HEK293 (cell line): ENCODE results near the gene FLACC1.

Source experiments
- CTCF ChIA-PET: fragments of 350-600 bp; formaldehyde crosslinking; extraction: SDS; loops from one replicate; lab custom pipeline; 2021; ENCODE audit warnings: antibody characterized with exemption; lab: Yijun Ruan, JAX
- POLR2A ChIA-PET: fragments of 300-600 bp; formaldehyde crosslinking; extraction: SDS; loops from one replicate; lab custom pipeline; 2020; ENCODE audit warnings: antibody characterized with exemption, inconsistent platforms; lab: Yijun Ruan, JAX
- H3K27ac ChIP-seq: fragments of 200-500 bp; sonication (Bioruptor generic); 2 replicates; pipeline ENCODE4 v1.5.1; 2014; ENCODE audit warnings: low read depth, low read length, control low read depth, inconsistent platforms; ENCODE audit errors: extremely low read depth
- H3K36me3 ChIP-seq, 2 experiments: fragments of 200-500 bp in 1 of 2; sonication (Bioruptor generic) in 1 of 2; 1 replicate in 1 of 2; 2 replicates in 1 of 2; pipeline ENCODE4 v1.5.1; 2014 to 2017; ENCODE audit warnings: inconsistent platforms in 2 of 2, low read length in 2 of 2; ENCODE audit not compliant: control insufficient read depth in 2 of 2, insufficient read depth in 1 of 2
- H3K4me1 ChIP-seq: fragments of 200-500 bp; sonication (Bioruptor generic); 2 replicates; pipeline ENCODE4 v1.5.1; 2014; ENCODE audit warnings: mild to moderate bottlenecking, low read length, inconsistent platforms; ENCODE audit not compliant: control insufficient read depth, insufficient read depth
- H3K4me3 ChIP-seq: 2 replicates; pipeline ENCODE4 v1.5.1; 2011; ENCODE audit warnings: low read depth, mild to moderate bottlenecking, control low read depth, low read length, moderate library complexity
- H3K9me3 ChIP-seq: fragments of 200-500 bp; sonication (Bioruptor generic); 2 replicates; pipeline ENCODE4 v1.5.1; 2014; ENCODE audit warnings: low read depth, low read length, inconsistent platforms; ENCODE audit not compliant: control insufficient read depth, insufficient read depth
- CTCF ChIP-seq: fragments of 450-650 bp; formaldehyde crosslinking; IDR thresholded peaks from 2 replicates; pipeline ENCODE4 v1.5.1; 2016; ENCODE audit warnings: missing biosample characterization, missing genetic modification characterization
- GLI4 ChIP-seq: fragments of 450-650 bp; formaldehyde crosslinking; IDR thresholded peaks from 2 replicates; pipeline ENCODE4 v1.5.1; 2016; ENCODE audit warnings: missing biosample characterization, missing genetic modification characterization
- PRDM4 ChIP-seq: fragments of 450-650 bp; formaldehyde crosslinking; IDR thresholded peaks from 2 replicates; pipeline ENCODE4 v1.5.1; 2017; ENCODE audit warnings: missing biosample characterization, missing genetic modification characterization
- SALL2 ChIP-seq: fragments of 450-650 bp; formaldehyde crosslinking; IDR thresholded peaks from 2 replicates; pipeline ENCODE4 v1.5.0; 2017; ENCODE audit warnings: missing biosample characterization, mild to moderate bottlenecking, missing genetic modification characterization, borderline replicate concordance
- SCRT1 ChIP-seq: fragments of 450-650 bp; formaldehyde crosslinking; IDR thresholded peaks from 2 replicates; pipeline ENCODE4 v1.5.1; 2016; ENCODE audit warnings: missing biosample characterization, missing genetic modification characterization, borderline replicate concordance
- ZBTB44 ChIP-seq: fragments of 450-650 bp; IDR thresholded peaks from 2 replicates; pipeline ENCODE4 v1.5.1; 2018; ENCODE audit warnings: missing biosample characterization, mild to moderate bottlenecking, missing genetic modification characterization
- ZNF174 ChIP-seq: fragments of 450-650 bp; formaldehyde crosslinking; IDR thresholded peaks from 2 replicates; pipeline ENCODE4 v1.5.0; 2017; ENCODE audit warnings: missing biosample characterization, mild to moderate bottlenecking, missing genetic modification characterization
- ZNF18 ChIP-seq: fragments of 450-650 bp; formaldehyde crosslinking; IDR thresholded peaks from 2 replicates; pipeline ENCODE4 v1.5.1; 2016; ENCODE audit warnings: missing biosample characterization, missing genetic modification characterization
- ZNF221 ChIP-seq: fragments of 450-650 bp; formaldehyde crosslinking; IDR thresholded peaks from 2 replicates; pipeline ENCODE4 v1.5.1; 2017; ENCODE audit warnings: missing biosample characterization, missing genetic modification characterization, borderline replicate concordance
- ZNF248 ChIP-seq: fragments of 450-650 bp; formaldehyde crosslinking; IDR thresholded peaks from 2 replicates; pipeline ENCODE4 v1.5.1; 2017; ENCODE audit warnings: missing biosample characterization, missing genetic modification characterization
- ZNF26 ChIP-seq: fragments of 450-650 bp; formaldehyde crosslinking; IDR thresholded peaks from 2 replicates; pipeline ENCODE4 v1.5.1; 2016; ENCODE audit warnings: missing biosample characterization, missing genetic modification characterization
- ZNF302 ChIP-seq: fragments of 450-650 bp; formaldehyde crosslinking; IDR thresholded peaks from 2 replicates; pipeline ENCODE4 v1.5.1; 2016; ENCODE audit warnings: missing biosample characterization, missing genetic modification characterization, low read depth
- ZNF362 ChIP-seq: fragments of 450-650 bp; formaldehyde crosslinking; IDR thresholded peaks from 2 replicates; pipeline ENCODE4 v1.5.1; 2016; ENCODE audit warnings: missing biosample characterization, missing genetic modification characterization
- ZNF366 ChIP-seq: fragments of 450-650 bp; formaldehyde crosslinking; conservative IDR thresholded peaks from 2 replicates; pipeline ENCODE4 v1.5.1; 2016; ENCODE audit warnings: missing biosample characterization, missing genetic modification characterization
- ZNF391 ChIP-seq: fragments of 450-650 bp; formaldehyde crosslinking; IDR thresholded peaks from 2 replicates; pipeline ENCODE4 v1.5.1; 2016; ENCODE audit warnings: low read depth, missing biosample characterization, missing genetic modification characterization, borderline replicate concordance
- ZNF394 ChIP-seq: fragments of 450-650 bp; formaldehyde crosslinking; IDR thresholded peaks from 2 replicates; pipeline ENCODE4 v1.5.1; 2016; ENCODE audit warnings: missing biosample characterization, missing genetic modification characterization, mild to moderate bottlenecking, moderate library complexity, borderline replicate concordance
- ZNF580 ChIP-seq: fragments of 450-650 bp; formaldehyde crosslinking; IDR thresholded peaks from 2 replicates; pipeline ENCODE4 v1.5.1; 2016; ENCODE audit warnings: missing biosample characterization, missing genetic modification characterization
- ZNF621 ChIP-seq: fragments of 450-650 bp; formaldehyde crosslinking; IDR thresholded peaks from 2 replicates; pipeline ENCODE4 v1.5.1; 2017; ENCODE audit warnings: missing biosample characterization, missing genetic modification characterization
- ZNF626 ChIP-seq: fragments of 450-650 bp; sonication (Bioruptor Pico); formaldehyde crosslinking; IDR thresholded peaks from 2 replicates; pipeline ENCODE4 v1.5.1; 2018; ENCODE audit warnings: missing biosample characterization, missing genetic modification characterization, inconsistent platforms
- ZNF629 ChIP-seq: fragments of 450-650 bp; formaldehyde crosslinking; IDR thresholded peaks from 2 replicates; pipeline ENCODE4 v1.5.1; 2017; ENCODE audit warnings: missing biosample characterization, missing genetic modification characterization
- ZNF747 ChIP-seq: fragments of 450-650 bp; formaldehyde crosslinking; IDR thresholded peaks from 2 replicates; pipeline ENCODE4 v1.5.1; 2016; ENCODE audit warnings: missing biosample characterization, missing genetic modification characterization
- ZNF792 ChIP-seq: fragments of 450-650 bp; formaldehyde crosslinking; IDR thresholded peaks from 2 replicates; pipeline ENCODE4 v1.5.1; 2016; ENCODE audit warnings: missing biosample characterization, missing genetic modification characterization
- ZSCAN16 ChIP-seq: fragments of 450-650 bp; formaldehyde crosslinking; IDR thresholded peaks from 2 replicates; pipeline ENCODE4 v1.5.1; 2016; ENCODE audit warnings: missing biosample characterization, missing genetic modification characterization
- ZXDB ChIP-seq: fragments of 450-650 bp; formaldehyde crosslinking; IDR thresholded peaks from 2 replicates; pipeline ENCODE4 v1.5.1; 2016; ENCODE audit warnings: missing biosample characterization, missing genetic modification characterization

FLACC1 gene

GRCh38 chr2:201402651-201403562, 45.8 kb upstream of the FLACC1 start (continued):
- no peak for TF ChIP-seq ZNF302 (tag by site-specific recombination)
- no peak for TF ChIP-seq PRDM4 (tag by site-specific recombination)
- no peak for TF ChIP-seq ZXDB (tag by site-specific recombination)
- peak; percentile 48; the same call in 1 of the 2 replicates for TF ChIP-seq ZNF366 (tag by site-specific recombination)
- TF ChIP-seq ZNF248 (tag by site-specific recombination), result no peak
- TF ChIP-seq ZBTB44 (tag by site-specific recombination), result 0 out of 2 replicates have a peak, but pooled peaks have one; percentile 26
- no peak for TF ChIP-seq ZNF18 (tag by site-specific recombination)
- peak; percentile 45; the same call in 1 of the 2 replicates for TF ChIP-seq ZNF362 (tag by site-specific recombination)
- no peak for TF ChIP-seq ZNF626
- TF ChIP-seq ZNF629, result no peak

GRCh38 chr2:201401815-201402214, 44.7 kb upstream of the FLACC1 start:
- ChIA-PET POLR2A (interaction anchor here (0.6 kb wide), 1 partner anchor 193 kb away, joined by 3 read pairs; no protein-coding TSS in a partner anchor), CTCF (interaction anchor here (0.6 kb wide), 1 partner anchor 170 kb away, joined by 3 read pairs; no protein-coding TSS in a partner anchor)
- Histone ChIP-seq H3K36me3 (peaks cover 0 to 10% of the 10 kb centered on the region in 2 experiments; a peak in 1 of 3 replicates), H3K4me3 (no peak overlapping the region), H3K27ac (no peak overlapping the region), H3K9me3 (no peaks in the 10 kb centered on the region), H3K4me1 (peaks cover 44% of the 10 kb centered on the region)
- TF ChIP-seq ZNF26 (tag by site-specific recombination), result no peak
- TF ChIP-seq ZNF394 (tag by site-specific recombination), result no peak
- 0 out of 2 replicates have a peak, but pooled peaks have one; percentile 14 for TF ChIP-seq ZNF580
- no peak for TF ChIP-seq ZNF792 (tag by site-specific recombination)
- no peak for TF ChIP-seq ZNF391
- no peak for TF ChIP-seq ZNF747 (tag by site-specific recombination)
- no peak for TF ChIP-seq GLI4 (tag by site-specific recombination)
- TF ChIP-seq ZSCAN16, result no peak
- TF ChIP-seq SALL2, result no peak
- no peak for TF ChIP-seq ZNF621 (tag by site-specific recombination)
- TF ChIP-seq CTCF (tag by site-specific recombination), result no peak
- no peak for TF ChIP-seq ZNF221
- TF ChIP-seq ZNF629, result no peak
- no peak for TF ChIP-seq ZNF174 (tag by site-specific recombination)
- 0 out of 2 replicates have a peak, but pooled peaks have one; percentile 40 for TF ChIP-seq SCRT1 (tag by site-specific recombination)
